ENCODE measurements around the gene INPP5A.

Gene INPP5A

GRCh38 chr10:132788180-132788830, 250.7 kb downstream of the INPP5A start:
- H3K36me3 ChIP-seq (ENCODE audit: insufficient read depth, low read length), result 0 out of 2 replicates have a peak, but pooled peaks cover 3% of the 10 kb centered on the region
- no peaks in the 10 kb centered on the region for H3K79me2 ChIP-seq (ENCODE audit: insufficient read depth, low read length)
- no peaks in the 10 kb centered on the region for H3K4me1 ChIP-seq (ENCODE audit: insufficient read depth, low read length, poor library complexity, severe bottlenecking)
- no peak overlapping the region for H3K9ac ChIP-seq (ENCODE audit: low read depth, low read length, poor library complexity, severe bottlenecking)
- no peaks in the 10 kb centered on the region for H3K27me3 ChIP-seq (ENCODE audit: insufficient read depth, low read length, poor library complexity, severe bottlenecking)
- H3K9me2 ChIP-seq (replicated peaks; ENCODE audit: low read depth, low read length), result no peaks in the 10 kb centered on the region
- no peak overlapping the region for H3K4me3 ChIP-seq (ENCODE audit: low read length, poor library complexity, severe bottlenecking)
- no peaks in the 10 kb centered on the region for H3K9me3 ChIP-seq (ENCODE audit: insufficient read depth, low read depth, low read length)
- no peaks in the 10 kb centered on the region for H3F3A ChIP-seq (ENCODE audit: low read depth)
- no peak overlapping the region for H2AFZ ChIP-seq (ENCODE audit: low read length)
- no peaks in the 10 kb centered on the region for H4K20me1 ChIP-seq (ENCODE audit: insufficient read depth, low read length, poor library complexity, severe bottlenecking)
- H3K4me2 ChIP-seq (ENCODE audit: low read depth, low read length, poor library complexity, severe bottlenecking), result no peak overlapping the region
- TF ChIP-seq, protein P1, sequence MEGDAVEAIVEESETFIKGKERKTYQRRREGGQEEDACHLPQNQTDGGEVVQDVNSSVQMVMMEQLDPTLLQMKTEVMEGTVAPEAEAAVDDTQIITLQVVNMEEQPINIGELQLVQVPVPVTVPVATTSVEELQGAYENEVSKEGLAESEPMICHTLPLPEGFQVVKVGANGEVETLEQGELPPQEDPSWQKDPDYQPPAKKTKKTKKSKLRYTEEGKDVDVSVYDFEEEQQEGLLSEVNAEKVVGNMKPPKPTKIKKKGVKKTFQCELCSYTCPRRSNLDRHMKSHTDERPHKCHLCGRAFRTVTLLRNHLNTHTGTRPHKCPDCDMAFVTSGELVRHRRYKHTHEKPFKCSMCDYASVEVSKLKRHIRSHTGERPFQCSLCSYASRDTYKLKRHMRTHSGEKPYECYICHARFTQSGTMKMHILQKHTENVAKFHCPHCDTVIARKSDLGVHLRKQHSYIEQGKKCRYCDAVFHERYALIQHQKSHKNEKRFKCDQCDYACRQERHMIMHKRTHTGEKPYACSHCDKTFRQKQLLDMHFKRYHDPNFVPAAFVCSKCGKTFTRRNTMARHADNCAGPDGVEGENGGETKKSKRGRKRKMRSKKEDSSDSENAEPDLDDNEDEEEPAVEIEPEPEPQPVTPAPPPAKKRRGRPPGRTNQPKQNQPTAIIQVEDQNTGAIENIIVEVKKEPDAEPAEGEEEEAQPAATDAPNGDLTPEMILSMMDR (conservative IDR thresholded peaks at IDR 0.05; ENCODE audit: low read length), result no peak
- TF ChIP-seq EZH2phosphoT487 (IDR thresholded peaks at IDR 0.05; ENCODE audit: borderline replicate concordance), result no peak

DNA sequence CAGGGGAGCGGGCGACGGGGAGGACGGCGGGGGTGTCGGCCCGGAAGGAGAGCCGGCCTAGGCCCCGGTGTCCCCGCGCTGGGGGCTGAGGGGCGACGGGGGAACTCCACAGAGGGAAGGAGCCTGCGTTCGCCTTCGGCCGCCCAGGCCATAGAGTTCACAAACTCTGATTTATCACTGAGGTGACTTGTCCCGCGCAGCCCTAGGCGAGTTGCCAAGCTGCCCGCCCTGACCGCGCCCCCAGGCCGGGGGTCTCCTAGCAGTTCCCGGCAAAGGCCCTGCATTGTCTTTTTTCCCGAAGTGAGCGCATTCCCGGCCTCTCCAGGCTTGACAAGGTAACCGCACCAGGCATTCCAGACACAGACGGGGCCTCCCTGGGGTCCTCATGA, 251.2 kb downstream of the INPP5A start:
- no peaks in the 10 kb centered on the region for H3F3A ChIP-seq (ENCODE audit: low read depth)
- no peaks in the 10 kb centered on the region for H3K27me3 ChIP-seq (ENCODE audit: insufficient read depth, low read length, poor library complexity, severe bottlenecking)
- no peaks in the 10 kb centered on the region for H3K4me1 ChIP-seq (ENCODE audit: insufficient read depth, low read length, poor library complexity, severe bottlenecking)
- no peak overlapping the region for H3K4me3 ChIP-seq (ENCODE audit: low read length, poor library complexity, severe bottlenecking)
- H4K20me1 ChIP-seq (ENCODE audit: insufficient read depth, low read length, poor library complexity, severe bottlenecking), result no peaks in the 10 kb centered on the region
- H3K4me2 ChIP-seq (ENCODE audit: low read depth, low read length, poor library complexity, severe bottlenecking), result no peak overlapping the region
- H3K9me3 ChIP-seq (ENCODE audit: insufficient read depth, low read depth, low read length), result no peaks in the 10 kb centered on the region
- TF ChIP-seq, protein P1 (conservative IDR thresholded peaks at IDR 0.05; ENCODE audit: low read length), result no peak
- TF ChIP-seq EZH2phosphoT487 (IDR thresholded peaks at IDR 0.05; ENCODE audit: borderline replicate concordance), result no peak
- H2AFZ ChIP-seq (ENCODE audit: low read length), result no peak overlapping the region
- H3K79me2 ChIP-seq (ENCODE audit: insufficient read depth, low read length), result no peaks in the 10 kb centered on the region
- H3K36me3 ChIP-seq (ENCODE audit: insufficient read depth, low read length), result no peaks in the 10 kb centered on the region
- H3K9ac ChIP-seq (ENCODE audit: low read depth, low read length, poor library complexity, severe bottlenecking), result no peak overlapping the region
- no peaks in the 10 kb centered on the region for H3K9me2 ChIP-seq (replicated peaks; ENCODE audit: low read depth, low read length)

GRCh38 chr10:132789659-132790148, 252.1 kb downstream of the INPP5A start:
- Histone ChIP-seq H2AFZ (ENCODE audit: low read length) (no peak overlapping the region), H3K9me2 (replicated peaks; ENCODE audit: low read depth, low read length) (no peaks in the 10 kb centered on the region), H4K20me1 (ENCODE audit: insufficient read depth, low read length, poor library complexity, severe bottlenecking) (no peaks in the 10 kb centered on the region), H3K4me2 (ENCODE audit: low read depth, low read length, poor library complexity, severe bottlenecking) (no peak overlapping the region), H3K4me1 (ENCODE audit: insufficient read depth, low read length, poor library complexity, severe bottlenecking) (no peaks in the 10 kb centered on the region), H3K9me3 (ENCODE audit: insufficient read depth, low read depth, low read length) (no peaks in the 10 kb centered on the region), H3K4me3 (ENCODE audit: low read length, poor library complexity, severe bottlenecking) (no peak overlapping the region), H3K79me2 (ENCODE audit: insufficient read depth, low read length) (no peaks in the 10 kb centered on the region), H3K9ac (ENCODE audit: low read depth, low read length, poor library complexity, severe bottlenecking) (no peak overlapping the region), H3K36me3 (ENCODE audit: insufficient read depth, low read length) (no peaks in the 10 kb centered on the region), H3K27me3 (ENCODE audit: insufficient read depth, low read length, poor library complexity, severe bottlenecking) (no peaks in the 10 kb centered on the region), H3F3A (ENCODE audit: low read depth) (no peaks in the 10 kb centered on the region)
- no peak for TF ChIP-seq EZH2phosphoT487 (IDR thresholded peaks at IDR 0.05; ENCODE audit: borderline replicate concordance)
- TF ChIP-seq, protein P1 (conservative IDR thresholded peaks at IDR 0.05; ENCODE audit: low read length), result no peak

Measured in Loucy (cell line).